MV-4-11 (cell line): ENCODE data around the gene KCNIP4.

Experiments used
- DNase-seq: peaks from one replicate; lab custom pipeline; 2025; lab: John Stamatoyannopoulos, UW

Gene KCNIP4

DNA sequence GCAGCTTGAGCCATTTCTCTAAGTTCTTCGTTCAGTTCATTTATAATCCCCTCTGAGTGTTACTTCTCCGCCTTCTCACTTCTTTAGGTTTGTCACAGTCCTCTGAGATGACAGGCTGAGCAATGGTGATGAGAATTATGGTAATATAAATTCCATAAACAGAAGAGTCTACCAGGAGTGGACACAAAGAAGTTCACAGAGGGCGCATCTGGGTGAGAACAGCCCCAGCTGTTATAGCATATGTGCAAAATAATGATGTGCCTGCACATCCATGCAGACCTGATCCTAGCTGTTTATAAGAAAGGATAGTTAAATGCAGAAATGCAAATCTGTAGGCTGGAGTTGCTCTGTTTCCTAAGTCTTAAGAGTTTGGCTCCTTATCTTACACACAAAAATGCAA, 377.5 kb downstream of the KCNIP4 start:
- DNase-seq, result no peak

DNA sequence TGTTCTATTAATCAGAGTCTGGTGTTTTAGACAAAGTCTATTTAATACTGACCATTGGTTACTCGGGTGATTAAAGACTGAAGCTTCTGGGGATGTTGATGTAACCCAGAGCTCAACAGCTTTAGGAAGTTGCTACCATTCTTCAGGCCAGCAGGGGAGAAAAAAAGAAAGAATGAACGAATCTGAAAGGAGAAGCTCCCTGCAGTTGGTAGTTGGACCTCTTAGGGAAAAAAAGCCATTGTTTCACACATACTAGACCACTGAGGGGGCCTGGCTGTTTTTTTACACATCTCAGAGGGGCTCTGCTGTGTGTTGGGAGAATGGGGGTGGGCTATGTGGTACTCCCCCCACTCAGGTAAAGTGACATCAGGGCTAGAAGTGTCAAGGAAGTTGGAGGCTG, 378.9 kb downstream of the KCNIP4 start:
- DNase-seq, result no peak

DNA sequence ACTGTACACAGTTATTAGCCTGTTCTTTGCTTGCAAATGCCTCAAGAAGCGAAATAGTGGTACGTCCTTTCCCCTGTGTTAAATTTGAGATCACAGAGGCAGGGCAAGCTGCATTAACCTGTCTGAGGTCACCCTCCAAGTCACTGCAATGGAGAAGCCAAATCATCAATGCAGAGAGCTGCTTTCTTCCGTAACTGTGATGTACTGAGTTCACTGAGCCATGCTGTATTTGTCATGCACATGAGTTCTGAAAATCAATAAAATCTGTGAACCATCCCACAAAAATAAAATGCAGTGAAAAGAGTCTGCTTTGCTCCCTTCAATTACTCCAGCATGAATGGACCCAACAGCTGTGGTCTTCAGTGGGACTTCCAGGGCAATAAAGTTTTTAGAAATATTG, 393.5 kb downstream of the KCNIP4 start:
- no peak for DNase-seq

DNA sequence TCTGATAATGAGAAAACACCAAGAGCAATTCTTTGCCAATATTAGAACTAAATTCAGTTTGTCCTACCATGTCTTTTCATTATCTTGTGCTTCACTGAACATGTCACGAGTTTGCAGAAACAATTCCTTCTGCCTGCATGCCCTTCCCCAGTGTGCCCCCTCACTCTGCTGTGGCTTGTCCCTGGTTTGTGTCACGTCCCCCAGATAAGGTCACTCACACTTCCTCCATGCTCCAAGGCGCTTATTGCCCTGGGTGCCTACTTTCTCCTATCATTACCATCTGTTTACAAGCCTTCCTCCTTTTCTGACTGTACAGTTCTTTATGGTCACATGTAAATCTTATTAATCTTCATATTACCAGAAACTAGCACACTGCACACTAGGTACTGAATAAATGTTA, 394.1 kb downstream of the KCNIP4 start:
- no peak for DNase-seq

DNA sequence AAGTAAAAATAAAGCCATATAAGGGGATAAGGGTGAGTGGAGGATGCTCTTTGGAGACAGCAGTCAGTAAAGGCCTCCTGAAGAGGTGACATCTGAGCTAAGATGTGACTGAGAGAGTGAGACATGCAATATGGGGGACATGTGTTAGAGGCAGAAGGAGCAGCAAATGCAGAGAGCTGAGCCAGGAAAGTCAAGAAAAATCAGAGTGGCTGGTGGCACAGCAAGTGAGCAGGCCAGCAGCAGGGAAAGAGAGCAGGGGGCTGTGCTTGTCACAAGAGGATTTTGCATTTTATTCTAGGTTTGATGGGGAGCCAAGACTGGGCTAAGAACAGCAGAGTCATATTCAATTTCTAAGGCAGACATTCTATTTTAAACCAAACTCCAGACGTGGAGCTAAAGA, 394.5 kb downstream of the KCNIP4 start:
- DNase-seq, result no peak

- no peak for DNase-seq
Observed at GRCh38 chr4:21552455-21552854, 396.1 kb downstream of the KCNIP4 start.

- DNase-seq, result no peak
Observed at GRCh38 chr4:21544955-21545354, 403.6 kb downstream of the KCNIP4 start.

DNA sequence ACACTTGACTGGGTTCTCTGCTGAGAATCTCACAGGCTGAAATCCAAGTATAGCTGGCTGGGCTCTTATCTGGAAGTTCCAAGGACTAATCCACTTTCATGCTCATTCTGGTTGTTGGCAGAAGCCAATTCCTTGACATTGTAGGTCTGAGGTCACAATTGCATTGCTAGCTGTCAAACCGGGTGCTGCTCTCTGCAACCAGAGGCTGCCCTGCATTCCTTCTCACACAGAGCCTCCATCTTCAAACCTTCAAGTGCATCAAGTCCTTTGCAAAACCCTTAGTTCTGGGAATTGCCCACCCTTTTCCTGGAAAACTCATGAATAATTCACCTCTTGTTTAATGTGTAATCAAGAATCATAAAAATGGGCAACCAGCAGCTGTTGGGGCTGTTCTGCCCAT, 404.2 kb downstream of the KCNIP4 start:
- DNase-seq, result no peak

- DNase-seq, result no peak
Observed at GRCh38 chr4:21543514-21543913, 405.1 kb downstream of the KCNIP4 start.

DNA sequence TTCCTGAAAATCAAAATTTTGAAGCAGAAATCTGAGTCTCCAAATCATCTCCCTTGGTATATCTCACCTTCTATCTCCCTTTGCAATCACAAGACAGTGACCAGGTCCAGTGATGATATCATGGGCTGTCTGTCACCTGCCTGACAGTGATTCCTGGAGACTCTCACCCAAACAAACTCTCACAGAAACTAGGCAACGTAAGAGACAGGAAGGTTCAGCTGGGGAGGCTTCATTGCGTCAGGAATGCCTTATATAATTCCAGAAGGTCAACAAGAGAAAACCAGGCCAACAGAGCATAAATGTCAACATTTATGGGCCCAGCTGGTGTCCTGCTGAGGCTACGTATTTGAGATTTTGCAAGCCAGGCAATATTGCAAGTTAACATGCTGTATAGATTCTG, 412.7 kb downstream of the KCNIP4 start:
- no peak for DNase-seq

DNA sequence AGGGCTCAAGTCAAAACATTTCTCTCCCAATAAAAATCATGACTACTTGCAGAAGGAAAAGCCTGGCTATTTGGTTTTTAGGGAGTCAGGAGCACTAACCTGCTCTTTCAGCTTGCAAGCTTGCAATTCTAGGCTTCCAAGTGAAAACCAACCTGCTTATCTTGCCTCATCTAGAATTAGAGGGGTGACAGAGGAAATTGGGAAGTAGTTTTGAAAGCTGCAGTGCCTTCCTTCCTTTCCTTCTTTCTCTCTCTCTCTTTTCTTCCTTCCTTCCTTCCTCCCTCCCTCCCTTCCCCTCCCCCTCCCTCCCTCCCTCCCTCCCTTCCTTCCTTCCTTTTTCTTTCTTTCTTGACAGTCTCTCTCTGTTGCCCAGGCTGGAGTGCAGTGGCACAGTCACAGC, 417.5 kb downstream of the KCNIP4 start:
- no peak for DNase-seq

- no peak for DNase-seq
Observed at GRCh38 chr4:21529214-21529613, 419.4 kb downstream of the KCNIP4 start.

GRCh38 chr4:21522296-21522695, 426.3 kb downstream of the KCNIP4 start:
- no peak for DNase-seq

- DNase-seq, result no peak
Observed at GRCh38 chr4:21517126-21517859, 431.3 kb downstream of the KCNIP4 start.

DNA sequence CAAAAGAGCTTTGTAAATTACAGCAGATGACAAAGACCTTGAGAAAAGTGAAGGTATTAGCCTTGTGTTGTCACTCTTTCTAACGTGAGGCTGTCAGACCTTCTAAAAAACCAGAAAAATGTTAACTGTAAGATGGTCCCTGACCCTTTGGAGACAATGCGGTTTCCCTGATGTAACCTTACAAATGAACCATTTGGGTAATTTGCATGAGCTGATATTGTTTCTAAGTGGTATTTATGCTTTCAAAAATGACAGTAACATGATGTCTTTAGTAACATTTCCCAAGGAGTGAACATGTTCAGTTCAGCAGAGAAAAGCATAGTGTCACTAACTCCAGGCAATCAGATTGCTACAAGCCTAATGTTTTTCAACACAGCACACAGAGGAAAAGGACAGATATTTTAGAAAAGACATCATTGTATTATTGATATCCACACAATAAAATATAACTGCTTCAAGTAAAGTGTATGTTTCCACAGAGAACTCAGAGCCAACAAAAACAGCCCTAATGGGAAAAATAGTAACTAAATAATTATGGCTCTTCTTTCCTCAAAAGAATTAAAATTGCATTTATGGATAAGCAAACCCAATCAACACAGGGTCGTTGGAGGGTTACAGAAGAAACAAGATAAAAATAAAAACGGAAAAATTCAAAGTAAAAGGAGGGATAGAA, 434.4 kb downstream of the KCNIP4 start:
- DNase-seq, result no peak

- no peak for DNase-seq
Observed at GRCh38 chr4:21512353-21512752, 436.2 kb downstream of the KCNIP4 start.

- DNase-seq, result no peak
Observed at GRCh38 chr4:21507439-21507838, 441.1 kb downstream of the KCNIP4 start.

GRCh38 chr4:21490682-21491081, 457.9 kb downstream of the KCNIP4 start:
- DNase-seq, result no peak

- DNase-seq, result no peak
Observed at GRCh38 chr4:21476757-21477156, 471.8 kb downstream of the KCNIP4 start.

- no peak for DNase-seq
Observed at GRCh38 chr4:21474195-21474594, 474.4 kb downstream of the KCNIP4 start.

GRCh38 chr4:21470535-21470934, 478.0 kb downstream of the KCNIP4 start:
- DNase-seq, result peak; percentile 84

GRCh38 chr4:21469438-21470300, 478.9 kb downstream of the KCNIP4 start:
- DNase-seq, result peak; percentile 2

- no peak for DNase-seq
Observed at GRCh38 chr4:21467551-21467950, 481.0 kb downstream of the KCNIP4 start.
